HepG2 (cell line): Measurements from ENCODE around the gene RALB. TPM values are rescaled to one million over a fixed set of nuclear protein-coding genes. Genes with fewer than 3 reads are reported as not detected.

Experiments used
- IRX3 ChIP-seq: sonication (generic); formaldehyde crosslinking; IDR thresholded peaks from 2 replicates; pipeline ENCODE4 v1.8.1; 2023; ENCODE audit warnings: mild to moderate bottlenecking, low read depth, missing genetic modification reagents, borderline replicate concordance
- KAT7 ChIP-seq: IDR thresholded peaks from 2 replicates; pipeline ENCODE4 v1.6.1; 2018; ENCODE audit warnings: borderline replicate concordance, missing compliant biosample characterization
- LBX2 ChIP-seq: sonication (generic); formaldehyde crosslinking; IDR thresholded peaks from 2 replicates; pipeline ENCODE4 v1.5.0; 2020; ENCODE audit warnings: missing genetic modification reagents, mild to moderate bottlenecking, borderline replicate concordance
- NFIB ChIP-seq: sonication (generic); formaldehyde crosslinking; IDR thresholded peaks from 2 replicates; pipeline ENCODE4 v1.9.0; 2021; ENCODE audit warnings: missing genetic modification reagents, mild to moderate bottlenecking, borderline replicate concordance
- PATZ1 ChIP-seq: sonication (generic); formaldehyde crosslinking; IDR thresholded peaks from 2 replicates; pipeline ENCODE4 v1.4.0; 2020; ENCODE audit warnings: missing genetic modification reagents
- PLRG1 ChIP-seq: fragments of 450-650 bp; conservative IDR thresholded peaks from 2 replicates; pipeline ENCODE4 v1.6.1; 2016
- REXO4 ChIP-seq: sonication (generic); formaldehyde crosslinking; IDR thresholded peaks from 2 replicates; pipeline ENCODE4 v1.8.0; 2022; ENCODE audit warnings: missing genetic modification reagents, mild to moderate bottlenecking, borderline replicate concordance
- SNAI1 ChIP-seq: sonication (generic); formaldehyde crosslinking; IDR thresholded peaks from 2 replicates; pipeline ENCODE4 v1.5.0; 2020; ENCODE audit warnings: mild to moderate bottlenecking, missing genetic modification reagents, borderline replicate concordance
- TCF7 ChIP-seq: sonication (generic); IDR thresholded peaks from 2 replicates; pipeline ENCODE4 v1.6.1; 2016; ENCODE audit warnings: antibody characterized with exemption, low read depth
- TFAP4 ChIP-seq: sonication (generic); IDR thresholded peaks from 2 replicates; pipeline ENCODE4 v1.6.1; 2016; ENCODE audit warnings: low read depth, borderline replicate concordance
- ZNF143 ChIP-seq: sonication (generic); formaldehyde crosslinking; IDR thresholded peaks from 2 replicates; pipeline ENCODE4 v1.4.0; 2020; ENCODE audit warnings: missing genetic modification reagents
- ZNF512B ChIP-seq: sonication (generic); formaldehyde crosslinking; IDR thresholded peaks from 2 replicates; pipeline ENCODE4 v1.5.1; 2020; ENCODE audit warnings: missing genetic modification reagents, mild to moderate bottlenecking, borderline replicate concordance
- ZNF691 ChIP-seq: sonication (generic); formaldehyde crosslinking; IDR thresholded peaks from 2 replicates; pipeline ENCODE4 v1.4.0; 2020; ENCODE audit warnings: missing genetic modification reagents, low read depth, mild to moderate bottlenecking, borderline replicate concordance
- ZSCAN22 ChIP-seq: sonication (generic); formaldehyde crosslinking; IDR thresholded peaks from 2 replicates; pipeline ENCODE4 v1.4.0; 2020; ENCODE audit warnings: mild to moderate bottlenecking, missing genetic modification reagents
- polyA plus RNA-seq, 8 experiments: library from polyadenylated mRNA; depleted of rRNA in 3 of 8; stranded (reverse) in 7 of 8; unstranded in 1 of 8; fragments of >200 nt; fragmentation: Illumina TruSeq in 4 of 8; extraction: Trizol in 4 of 8; gene quantifications; 2 replicates each; pipeline versions ENCODE4 v1.2.1 to v1.2.3, GENCODE V29; 2011 to 2016; ENCODE audit warnings: low read depth in 4 of 8, missing spikeins in 1 of 8, mixed read lengths in 1 of 8; ENCODE audit not compliant: insufficient read depth in 1 of 8
- total RNA-seq, 5 experiments: library from RNA; depleted of rRNA; stranded (reverse); fragments of >200 nt; fragmentation: Illumina TruSeq; extraction: Trizol; gene quantifications; 2 replicates each; pipeline ENCODE4 v1.2.3, GENCODE V29; 2016; ENCODE audit warnings: low read depth in 1 of 5

RALB gene
- total and polyA plus RNA-seq, 2 of the 13 experiments (the other 11 are each of a cell fraction or from before 2014, with no cell fraction given), result 37.8 to 43.2 TPM

- TF ChIP-seq ZNF512B (0 out of 2 replicates have a peak, but pooled peaks have one; percentile 79), ZNF143 (CRISPR knock-in tag) (no peak), IRX3 (CRISPR knock-in tag) (no peak), TFAP4 (no peak), PLRG1 (no peak), PATZ1 (CRISPR knock-in tag) (peak; percentile 70; the same call in 1 of the 2 replicates), ZNF691 (peak; percentile 78; the same call in 1 of the 2 replicates), SNAI1 (CRISPR knock-in tag) (peak; percentile 64; the same call in 1 of the 2 replicates), ZSCAN22 (CRISPR knock-in tag) (no peak), REXO4 (CRISPR knock-in tag) (no peak), NFIB (CRISPR knock-in tag) (0 out of 2 replicates have a peak, but pooled peaks have one; percentile 17), TCF7 (no peak), KAT7 (CRISPR knock-in tag) (peak; percentile 90), LBX2 (CRISPR knock-in tag) (no peak)
These were observed 600 bp downstream of the RALB start (continued) for GRCh38 chr2:120253021-120253882.
